GM19193 (cell line): ENCODE results near the gene RXRB.

Source experiments
- POLR2A ChIP-seq: IDR thresholded peaks from 4 replicates; pipeline ENCODE4 v1.6.1; 2011; ENCODE audit not compliant: insufficient read depth, insufficient read length; ENCODE audit errors: extremely low read depth

Gene RXRB

GRCh38 chr6:33165581-33166258 is 34.7 kb downstream of the RXRB start:
- TF ChIP-seq POLR2A: no peak

GRCh38 chr6:33164665-33165373 is 35.6 kb downstream of the RXRB start:
- no peak for TF ChIP-seq POLR2A

GRCh38 chr6:33164176-33164575 is 36.3 kb downstream of the RXRB start:
- TF ChIP-seq POLR2A: no peak

- TF ChIP-seq POLR2A: no peak
Observed at GRCh38 chr6:33163540-33163939, 36.9 kb downstream of the RXRB start.

- TF ChIP-seq POLR2A: no peak
Observed at GRCh38 chr6:33161354-33162331, 38.8 kb downstream of the RXRB start.

- TF ChIP-seq POLR2A: no peak
Observed at GRCh38 chr6:33160728-33161344, 39.6 kb downstream of the RXRB start.

GRCh38 chr6:33160096-33160495 is 40.4 kb downstream of the RXRB start:
- TF ChIP-seq POLR2A: no peak

GRCh38 chr6:33156964-33157363 is 43.5 kb downstream of the RXRB start:
- no peak for TF ChIP-seq POLR2A

GRCh38 chr6:33156561-33156960 is 43.9 kb downstream of the RXRB start:
- TF ChIP-seq POLR2A: no peak

- TF ChIP-seq POLR2A: no peak
Observed at GRCh38 chr6:33154349-33154748, 46.1 kb downstream of the RXRB start.

GRCh38 chr6:33151050-33151449 is 49.4 kb downstream of the RXRB start:
- no peak for TF ChIP-seq POLR2A

GRCh38 chr6:33147807-33148666 is 52.4 kb downstream of the RXRB start:
- TF ChIP-seq POLR2A: no peak

GRCh38 chr6:33144373-33144772 is 56.1 kb downstream of the RXRB start:
- TF ChIP-seq POLR2A: no peak
